ENCODE results near the gene CNTD1. TPM values are rescaled to one million over a fixed set of nuclear protein-coding genes. Genes with fewer than 3 reads are reported as not detected.
"Not testable (repeated sequence)": the region's sequence is repeated elsewhere in the genome, so short reads cannot be mapped to it uniquely, and the experiment has no call there.

The CNTD1 gene
- total RNA-seq, 4 donors from 2014 or later, result 0.22 TPM; not detected in 3

DNA sequence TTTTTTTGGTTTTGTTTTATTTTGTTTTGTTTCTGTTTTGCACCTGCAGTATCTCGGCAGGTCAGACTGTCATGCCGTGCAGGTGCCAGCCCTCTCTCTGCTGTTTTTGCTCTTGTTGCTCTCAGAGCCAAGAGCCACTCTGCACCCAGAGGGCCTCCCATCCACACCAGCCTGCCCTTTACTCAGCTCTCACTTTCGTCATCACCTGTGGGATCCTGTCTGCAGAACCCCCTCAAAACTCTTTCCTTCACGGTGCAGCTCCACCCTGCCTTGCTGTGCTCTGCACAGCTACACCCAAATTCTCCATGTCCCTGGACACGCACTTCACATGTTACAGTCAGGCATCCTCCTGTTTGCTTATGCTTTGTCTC, 54.9 kb downstream of the CNTD1 start:
- Histone ChIP-seq H3K9me3 (no peaks in the 10 kb centered on the region), H3K4me1 (peaks cover 0 to 16% (median 2%) of the 10 kb centered on the region in 4 donors), H3K27ac (no peak overlapping the region), H3K4me3 (peak overlapping the region in 2 of 4 donors; percentile 6 to 43), H3K27me3 (no peaks in the 10 kb centered on the region), H3K36me3 (no peaks in the 10 kb centered on the region)
- WGBS, 2 donors, result 75% methylated on average over 5 of the region's 5 CpGs
- no peak for DNase-seq (ENCODE audit: low spot score in 2 of 2)
- no peak for TF ChIP-seq EP300 (IDR thresholded peaks at IDR 0.05)
- TF ChIP-seq POLR2A (IDR thresholded peaks at IDR 0.05), result no peak
- TF ChIP-seq, protein P1, sequence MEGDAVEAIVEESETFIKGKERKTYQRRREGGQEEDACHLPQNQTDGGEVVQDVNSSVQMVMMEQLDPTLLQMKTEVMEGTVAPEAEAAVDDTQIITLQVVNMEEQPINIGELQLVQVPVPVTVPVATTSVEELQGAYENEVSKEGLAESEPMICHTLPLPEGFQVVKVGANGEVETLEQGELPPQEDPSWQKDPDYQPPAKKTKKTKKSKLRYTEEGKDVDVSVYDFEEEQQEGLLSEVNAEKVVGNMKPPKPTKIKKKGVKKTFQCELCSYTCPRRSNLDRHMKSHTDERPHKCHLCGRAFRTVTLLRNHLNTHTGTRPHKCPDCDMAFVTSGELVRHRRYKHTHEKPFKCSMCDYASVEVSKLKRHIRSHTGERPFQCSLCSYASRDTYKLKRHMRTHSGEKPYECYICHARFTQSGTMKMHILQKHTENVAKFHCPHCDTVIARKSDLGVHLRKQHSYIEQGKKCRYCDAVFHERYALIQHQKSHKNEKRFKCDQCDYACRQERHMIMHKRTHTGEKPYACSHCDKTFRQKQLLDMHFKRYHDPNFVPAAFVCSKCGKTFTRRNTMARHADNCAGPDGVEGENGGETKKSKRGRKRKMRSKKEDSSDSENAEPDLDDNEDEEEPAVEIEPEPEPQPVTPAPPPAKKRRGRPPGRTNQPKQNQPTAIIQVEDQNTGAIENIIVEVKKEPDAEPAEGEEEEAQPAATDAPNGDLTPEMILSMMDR (IDR thresholded peaks at IDR 0.05), result no peak

- Histone ChIP-seq H3K27ac (no peak overlapping the region), H3K4me1 (peaks cover 0 to 16% (median 2%) of the 10 kb centered on the region in 4 donors), H3K4me3 (peak overlapping the region in 2 of 4 donors; percentile 6 to 43), H3K36me3 (no peaks in the 10 kb centered on the region), H3K27me3 (no peaks in the 10 kb centered on the region), H3K9me3 (no peaks in the 10 kb centered on the region)
- no peak for TF ChIP-seq POLR2A (IDR thresholded peaks at IDR 0.05)
- TF ChIP-seq EP300 (IDR thresholded peaks at IDR 0.05), result no peak
- TF ChIP-seq, protein P1 (IDR thresholded peaks at IDR 0.05), result no peak
- no peak for DNase-seq (ENCODE audit: low spot score in 2 of 2)
- 80 to 84% methylated on average over 15 of the region's 15 CpGs for WGBS, 2 donors
These were observed 55.5 kb downstream of the CNTD1 start for GRCh38 chr17:42853968-42854790.

GRCh38 chr17:42855048-42855596, 56.5 kb downstream of the CNTD1 start:
- Histone ChIP-seq H3K9me3 (no peaks in the 10 kb centered on the region), H3K36me3 (no peaks in the 10 kb centered on the region), H3K27me3 (no peaks in the 10 kb centered on the region), H3K4me1 (peaks cover 0 to 8% (median 2%) of the 10 kb centered on the region in 4 donors), H3K27ac (no peak overlapping the region), H3K4me3 (no peak overlapping the region)
- DNase-seq (ENCODE audit: low spot score in 2 of 2), result no peak
- TF ChIP-seq, protein P1 (IDR thresholded peaks at IDR 0.05), result no peak
- no peak for TF ChIP-seq POLR2A (IDR thresholded peaks at IDR 0.05)
- no peak for TF ChIP-seq EP300 (IDR thresholded peaks at IDR 0.05)
- WGBS, 2 donors, result 60% methylated on average over 8 of the region's 8 CpGs

- not testable (repeated sequence) for H3K9me3 ChIP-seq; H3K36me3 ChIP-seq; H3K4me1 ChIP-seq; DNase-seq (ENCODE audit: low spot score in 2 of 2); H3K27me3 ChIP-seq; H3K27ac ChIP-seq; H3K4me3 ChIP-seq
- WGBS, 2 donors, result 83 to 91% methylated on average over 7 to 8 of the region's 8 CpGs
These were observed 57.4 kb downstream of the CNTD1 start for GRCh38 chr17:42856093-42856492.

DNA sequence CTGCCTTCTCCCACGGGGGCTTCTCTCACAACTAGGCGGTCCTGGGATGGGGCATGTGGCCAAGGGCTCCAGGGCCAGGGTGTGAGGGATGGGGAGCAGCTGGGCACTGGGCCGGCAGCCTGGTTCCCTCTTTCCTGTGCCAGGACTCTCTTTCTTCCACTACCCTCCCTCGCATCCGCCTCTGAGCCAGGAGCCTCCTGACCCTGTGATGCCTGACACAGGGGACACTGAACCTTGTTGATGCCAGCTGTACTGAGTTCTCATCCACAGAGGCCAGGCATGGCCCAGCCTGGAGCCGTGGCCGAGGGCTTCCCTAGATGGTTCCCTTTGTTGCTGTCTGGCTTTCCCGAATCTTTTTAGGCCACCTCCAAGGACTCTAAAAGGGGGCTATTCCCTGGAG, 57.9 kb downstream of the CNTD1 start:
- H3K4me3 ChIP-seq; DNase-seq (ENCODE audit: low spot score in 2 of 2); H3K27me3 ChIP-seq; H3K4me1 ChIP-seq; H3K27ac ChIP-seq; H3K9me3 ChIP-seq; H3K36me3 ChIP-seq: not testable (repeated sequence)
- 69 to 87% methylated on average over 6 of the region's 8 CpGs for WGBS, 2 donors

- no peaks in the 10 kb centered on the region for H3K27me3 ChIP-seq
- H3K27ac ChIP-seq, result no peak overlapping the region
- no peaks in the 10 kb centered on the region for H3K4me1 ChIP-seq
- H3K36me3 ChIP-seq, result no peaks in the 10 kb centered on the region
- no peaks in the 10 kb centered on the region for H3K9me3 ChIP-seq
- WGBS, 2 donors, result 58 to 63% methylated on average over 1 of the region's 1 CpG
- no peak overlapping the region for H3K4me3 ChIP-seq
- TF ChIP-seq, protein P1 (IDR thresholded peaks at IDR 0.05), result no peak
- TF ChIP-seq POLR2A (IDR thresholded peaks at IDR 0.05) (no peak), EP300 (IDR thresholded peaks at IDR 0.05) (no peak)
- no peak for DNase-seq (ENCODE audit: low spot score in 2 of 2)
These were observed 58.7 kb downstream of the CNTD1 start for GRCh38 chr17:42857389-42857788.

Data from tibial nerve (tissue), 4 donors.